Panc1 (cell line): ENCODE measurements around the gene PMP22.

Experiments
- SIN3A ChIP-seq: IDR thresholded peaks from 2 replicates; pipeline ENCODE4 v1.6.1; 2012; ENCODE audit warnings: low read depth, mild to moderate bottlenecking, low read length, moderate library complexity, borderline replicate concordance; ENCODE audit not compliant: insufficient read depth
- TF ChIP-seq, protein P1 (sequence below): fragments of 450-650 bp; IDR thresholded peaks from 2 replicates; pipeline ENCODE4 v1.5.1; 2017; ENCODE audit warnings: mild to moderate bottlenecking
- TF ChIP-seq, protein P2 (sequence below), 2 experiments: IDR thresholded peaks; 2 replicates each; pipeline ENCODE4 v1.6.1; 2011 to 2012; ENCODE audit warnings: low read depth in 2 of 2, control low read depth in 1 of 2, low read length in 1 of 2, mild to moderate bottlenecking in 1 of 2, moderate library complexity in 1 of 2; ENCODE audit not compliant: insufficient read depth in 1 of 2

DNA sequence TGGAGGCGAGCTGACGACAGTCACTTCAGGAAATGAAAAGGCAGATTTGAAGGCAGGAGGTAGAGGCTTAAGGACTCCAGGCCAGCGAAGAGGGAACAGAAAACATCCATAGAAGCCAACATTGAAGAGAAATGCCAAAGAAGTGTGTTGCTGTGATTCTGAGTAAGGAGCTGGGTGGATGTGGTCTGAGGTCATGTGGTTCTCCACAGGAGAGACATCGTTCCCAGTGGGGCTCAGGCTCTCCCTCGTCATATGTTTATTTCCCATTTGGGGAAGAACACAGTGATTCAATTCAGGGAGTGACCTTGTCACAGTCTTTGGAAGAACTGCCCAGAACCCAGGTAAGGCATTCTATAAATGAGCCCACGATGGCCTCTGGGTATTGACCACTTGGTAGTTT, 6.6 kb upstream of the PMP22 start:
- TF ChIP-seq, protein P1, sequence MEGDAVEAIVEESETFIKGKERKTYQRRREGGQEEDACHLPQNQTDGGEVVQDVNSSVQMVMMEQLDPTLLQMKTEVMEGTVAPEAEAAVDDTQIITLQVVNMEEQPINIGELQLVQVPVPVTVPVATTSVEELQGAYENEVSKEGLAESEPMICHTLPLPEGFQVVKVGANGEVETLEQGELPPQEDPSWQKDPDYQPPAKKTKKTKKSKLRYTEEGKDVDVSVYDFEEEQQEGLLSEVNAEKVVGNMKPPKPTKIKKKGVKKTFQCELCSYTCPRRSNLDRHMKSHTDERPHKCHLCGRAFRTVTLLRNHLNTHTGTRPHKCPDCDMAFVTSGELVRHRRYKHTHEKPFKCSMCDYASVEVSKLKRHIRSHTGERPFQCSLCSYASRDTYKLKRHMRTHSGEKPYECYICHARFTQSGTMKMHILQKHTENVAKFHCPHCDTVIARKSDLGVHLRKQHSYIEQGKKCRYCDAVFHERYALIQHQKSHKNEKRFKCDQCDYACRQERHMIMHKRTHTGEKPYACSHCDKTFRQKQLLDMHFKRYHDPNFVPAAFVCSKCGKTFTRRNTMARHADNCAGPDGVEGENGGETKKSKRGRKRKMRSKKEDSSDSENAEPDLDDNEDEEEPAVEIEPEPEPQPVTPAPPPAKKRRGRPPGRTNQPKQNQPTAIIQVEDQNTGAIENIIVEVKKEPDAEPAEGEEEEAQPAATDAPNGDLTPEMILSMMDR, result no peak
- TF ChIP-seq, protein P2, sequence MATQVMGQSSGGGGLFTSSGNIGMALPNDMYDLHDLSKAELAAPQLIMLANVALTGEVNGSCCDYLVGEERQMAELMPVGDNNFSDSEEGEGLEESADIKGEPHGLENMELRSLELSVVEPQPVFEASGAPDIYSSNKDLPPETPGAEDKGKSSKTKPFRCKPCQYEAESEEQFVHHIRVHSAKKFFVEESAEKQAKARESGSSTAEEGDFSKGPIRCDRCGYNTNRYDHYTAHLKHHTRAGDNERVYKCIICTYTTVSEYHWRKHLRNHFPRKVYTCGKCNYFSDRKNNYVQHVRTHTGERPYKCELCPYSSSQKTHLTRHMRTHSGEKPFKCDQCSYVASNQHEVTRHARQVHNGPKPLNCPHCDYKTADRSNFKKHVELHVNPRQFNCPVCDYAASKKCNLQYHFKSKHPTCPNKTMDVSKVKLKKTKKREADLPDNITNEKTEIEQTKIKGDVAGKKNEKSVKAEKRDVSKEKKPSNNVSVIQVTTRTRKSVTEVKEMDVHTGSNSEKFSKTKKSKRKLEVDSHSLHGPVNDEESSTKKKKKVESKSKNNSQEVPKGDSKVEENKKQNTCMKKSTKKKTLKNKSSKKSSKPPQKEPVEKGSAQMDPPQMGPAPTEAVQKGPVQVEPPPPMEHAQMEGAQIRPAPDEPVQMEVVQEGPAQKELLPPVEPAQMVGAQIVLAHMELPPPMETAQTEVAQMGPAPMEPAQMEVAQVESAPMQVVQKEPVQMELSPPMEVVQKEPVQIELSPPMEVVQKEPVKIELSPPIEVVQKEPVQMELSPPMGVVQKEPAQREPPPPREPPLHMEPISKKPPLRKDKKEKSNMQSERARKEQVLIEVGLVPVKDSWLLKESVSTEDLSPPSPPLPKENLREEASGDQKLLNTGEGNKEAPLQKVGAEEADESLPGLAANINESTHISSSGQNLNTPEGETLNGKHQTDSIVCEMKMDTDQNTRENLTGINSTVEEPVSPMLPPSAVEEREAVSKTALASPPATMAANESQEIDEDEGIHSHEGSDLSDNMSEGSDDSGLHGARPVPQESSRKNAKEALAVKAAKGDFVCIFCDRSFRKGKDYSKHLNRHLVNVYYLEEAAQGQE (IDR thresholded peaks at IDR 0.05; ENCODE audit: insufficient read depth in 1 of 2, low read depth in 2 of 2, low read length in 1 of 2), result no peak
- TF ChIP-seq SIN3A, result no peak
